GM12801 (cell line): Measurements from ENCODE around the gene PHGDH.

ENCODE experiments used
- CTCF ChIP-seq: IDR thresholded peaks from one replicate; pipeline ENCODE4 v1.5.1; 2011; ENCODE audit warnings: control low read depth; ENCODE audit not compliant: insufficient read length; ENCODE audit errors: extremely low read depth

Gene PHGDH

GRCh38 chr1:119742202-119742601 is 30.5 kb downstream of the PHGDH start:
- TF ChIP-seq CTCF: no peak

GRCh38 chr1:119742677-119743076 is 30.9 kb downstream of the PHGDH start:
- TF ChIP-seq CTCF: no peak

GRCh38 chr1:119743308-119743707 is 31.6 kb downstream of the PHGDH start:
- no peak for TF ChIP-seq CTCF

GRCh38 chr1:119743776-119744597 is 32.3 kb downstream of the PHGDH start:
- TF ChIP-seq CTCF: no peak

- TF ChIP-seq CTCF: no peak
Measured at GRCh38 chr1:119744598-119744942, 32.8 kb downstream of the PHGDH start.

- no peak for TF ChIP-seq CTCF
Measured at GRCh38 chr1:119745034-119745433, 33.3 kb downstream of the PHGDH start.

- no peak for TF ChIP-seq CTCF
Measured at GRCh38 chr1:119747451-119747850, 35.7 kb downstream of the PHGDH start.
